ENCODE data around the gene MYO9B. TPM values are rescaled to one million over a fixed set of nuclear protein-coding genes. Genes with fewer than 3 reads are reported as not detected.

Gene MYO9B
- total RNA-seq, 1 donor from 2014 or later = 55.9 TPM

- H3K4me3 ChIP-seq (ENCODE audit: low read depth, low read length) = no peak overlapping the region
- DNase-seq (ENCODE audit: low read depth) = no peak
- TF ChIP-seq, protein P1, sequence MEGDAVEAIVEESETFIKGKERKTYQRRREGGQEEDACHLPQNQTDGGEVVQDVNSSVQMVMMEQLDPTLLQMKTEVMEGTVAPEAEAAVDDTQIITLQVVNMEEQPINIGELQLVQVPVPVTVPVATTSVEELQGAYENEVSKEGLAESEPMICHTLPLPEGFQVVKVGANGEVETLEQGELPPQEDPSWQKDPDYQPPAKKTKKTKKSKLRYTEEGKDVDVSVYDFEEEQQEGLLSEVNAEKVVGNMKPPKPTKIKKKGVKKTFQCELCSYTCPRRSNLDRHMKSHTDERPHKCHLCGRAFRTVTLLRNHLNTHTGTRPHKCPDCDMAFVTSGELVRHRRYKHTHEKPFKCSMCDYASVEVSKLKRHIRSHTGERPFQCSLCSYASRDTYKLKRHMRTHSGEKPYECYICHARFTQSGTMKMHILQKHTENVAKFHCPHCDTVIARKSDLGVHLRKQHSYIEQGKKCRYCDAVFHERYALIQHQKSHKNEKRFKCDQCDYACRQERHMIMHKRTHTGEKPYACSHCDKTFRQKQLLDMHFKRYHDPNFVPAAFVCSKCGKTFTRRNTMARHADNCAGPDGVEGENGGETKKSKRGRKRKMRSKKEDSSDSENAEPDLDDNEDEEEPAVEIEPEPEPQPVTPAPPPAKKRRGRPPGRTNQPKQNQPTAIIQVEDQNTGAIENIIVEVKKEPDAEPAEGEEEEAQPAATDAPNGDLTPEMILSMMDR (conservative IDR thresholded peaks at IDR 0.05; ENCODE audit: low read depth, low read length) = no peak
Observed at GRCh38 chr19:17121736-17122293, 46.2 kb downstream of the MYO9B start.

DNA sequence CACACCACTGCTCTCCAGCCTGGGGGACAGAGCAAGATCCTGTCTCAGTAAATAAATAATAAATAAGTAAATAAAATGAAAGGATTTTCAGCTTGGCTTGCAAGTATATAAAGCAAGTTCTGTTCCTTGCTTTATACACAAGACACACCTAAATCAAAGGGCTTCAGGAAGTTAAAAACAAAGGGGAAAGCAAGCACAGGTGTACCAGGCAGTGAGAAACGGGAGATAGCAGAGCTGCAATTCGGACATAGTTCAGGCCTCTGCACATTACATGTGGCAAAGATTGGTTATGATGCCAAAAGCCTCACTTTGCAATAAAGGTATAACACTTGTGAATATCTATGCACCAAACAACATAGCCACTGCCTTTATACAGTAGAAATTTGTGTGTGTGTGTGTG, 47.5 kb downstream of the MYO9B start:
- no peak for DNase-seq (ENCODE audit: low read depth)
- TF ChIP-seq, protein P1 (conservative IDR thresholded peaks at IDR 0.05; ENCODE audit: low read depth, low read length) = no peak
- no peak overlapping the region for H3K4me3 ChIP-seq (ENCODE audit: low read depth, low read length)

DNA sequence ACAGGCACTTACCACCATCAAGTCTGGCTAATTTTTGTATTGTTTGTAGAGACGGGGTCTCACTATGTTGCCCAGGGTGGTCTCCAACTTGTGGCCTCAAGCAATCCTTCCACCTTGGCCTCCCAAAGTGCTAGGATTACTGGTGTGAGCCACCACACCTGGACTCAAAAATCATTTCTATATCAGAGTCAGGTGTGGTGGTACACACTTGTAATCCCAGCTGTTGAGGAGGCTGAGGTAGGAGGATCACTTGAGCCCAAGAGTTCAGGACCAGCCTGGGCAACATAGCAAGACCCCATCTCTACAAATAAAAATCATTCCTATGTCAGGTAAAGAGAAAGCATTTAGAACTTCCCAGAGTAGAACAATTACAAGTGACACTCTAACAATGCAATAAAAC, 48.4 kb downstream of the MYO9B start:
- no peak for DNase-seq (ENCODE audit: low read depth)
- TF ChIP-seq, protein P1 (conservative IDR thresholded peaks at IDR 0.05; ENCODE audit: low read depth, low read length) = no peak
- no peak overlapping the region for H3K4me3 ChIP-seq (ENCODE audit: low read depth, low read length)

GRCh38 chr19:17125062-17125727, 49.6 kb downstream of the MYO9B start:
- DNase-seq (ENCODE audit: low read depth) = no peak
- TF ChIP-seq, protein P1 (conservative IDR thresholded peaks at IDR 0.05; ENCODE audit: low read depth, low read length) = no peak
- no peak overlapping the region for H3K4me3 ChIP-seq (ENCODE audit: low read depth, low read length)

DNA sequence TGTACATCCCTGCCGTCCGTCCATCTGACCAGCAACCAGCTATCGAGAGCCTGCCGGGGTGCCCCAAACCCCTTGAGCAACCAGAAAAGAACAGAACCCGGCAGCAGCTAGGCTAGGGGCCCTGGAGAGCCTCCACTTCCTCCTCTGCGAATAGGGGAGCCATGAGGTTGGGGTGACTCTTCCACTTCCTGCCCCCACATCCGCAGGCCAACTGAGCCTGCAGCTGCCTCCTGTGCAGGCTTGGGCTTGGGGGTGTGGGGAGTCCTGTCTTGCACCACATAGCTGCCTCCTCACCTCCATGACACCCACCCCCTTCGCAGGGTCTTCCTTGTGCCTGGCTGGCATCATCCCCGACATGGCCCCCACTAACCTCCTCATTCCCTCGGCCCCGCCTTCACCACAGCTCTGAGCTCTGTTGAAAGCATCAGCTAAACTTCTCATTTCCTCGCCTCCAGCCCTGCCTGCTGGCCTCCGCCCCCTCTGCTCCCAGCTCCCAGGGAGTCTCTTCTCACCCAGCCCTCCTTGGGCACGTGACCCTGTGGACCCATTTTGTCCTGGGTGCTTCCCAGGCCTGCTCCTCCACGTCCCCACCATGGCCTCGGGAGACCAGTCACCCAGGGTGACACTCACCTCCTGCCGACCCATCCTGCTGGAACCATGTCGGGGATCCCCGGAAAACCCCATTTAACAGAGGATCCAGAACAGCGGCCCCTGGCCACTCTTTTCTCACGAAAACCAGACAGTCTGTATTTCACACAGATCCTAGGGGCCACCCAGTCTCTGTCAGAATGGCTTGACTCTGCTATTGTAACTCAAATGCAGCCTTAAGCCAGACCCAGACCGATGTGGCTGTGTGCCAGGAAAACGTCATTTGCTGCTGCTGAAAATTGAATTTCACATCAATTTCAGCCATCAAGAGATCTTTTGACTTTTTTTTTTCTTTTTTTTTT, 50.4 kb downstream of the MYO9B start:
- no peak for DNase-seq (ENCODE audit: low read depth)
- no peak overlapping the region for H3K4me3 ChIP-seq (ENCODE audit: low read depth, low read length)
- TF ChIP-seq, protein P1 (conservative IDR thresholded peaks at IDR 0.05; ENCODE audit: low read depth, low read length) = no peak

DNA sequence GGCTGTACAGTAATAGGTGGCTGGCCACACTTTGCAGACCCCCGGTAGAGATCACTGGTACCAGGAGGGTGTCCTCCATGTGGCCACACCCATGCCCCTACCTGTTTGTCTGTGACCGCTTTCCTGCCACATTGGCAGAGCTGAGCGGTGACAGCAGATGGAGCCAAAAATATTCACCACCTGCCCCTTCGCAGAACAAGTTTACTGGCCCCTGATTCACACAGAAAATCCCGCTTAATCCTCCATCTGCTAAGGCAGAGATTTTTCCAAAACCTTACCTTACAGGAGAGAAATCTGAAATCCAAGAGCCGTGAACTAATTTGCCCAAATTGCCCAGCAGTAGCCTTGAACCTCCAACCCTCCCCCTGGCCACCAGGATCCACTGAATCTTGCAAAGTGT, 52.1 kb downstream of the MYO9B start:
- H3K4me3 ChIP-seq (ENCODE audit: low read depth, low read length) = no peak overlapping the region
- no peak for DNase-seq (ENCODE audit: low read depth)
- TF ChIP-seq, protein P1 (conservative IDR thresholded peaks at IDR 0.05; ENCODE audit: low read depth, low read length) = no peak
